Hematopoietic multipotent progenitor cell treated with erythropoietin and hydrocortisone succinate and interleukin-3 and kit ligand, for 6 days (in vitro differentiated cells): ENCODE measurements around the gene CCDC85C.

Experiments
- DNase-seq: peaks from one replicate; pipeline ENCODE4 v3.0.0-alpha.2; 2015

Gene CCDC85C

DNA sequence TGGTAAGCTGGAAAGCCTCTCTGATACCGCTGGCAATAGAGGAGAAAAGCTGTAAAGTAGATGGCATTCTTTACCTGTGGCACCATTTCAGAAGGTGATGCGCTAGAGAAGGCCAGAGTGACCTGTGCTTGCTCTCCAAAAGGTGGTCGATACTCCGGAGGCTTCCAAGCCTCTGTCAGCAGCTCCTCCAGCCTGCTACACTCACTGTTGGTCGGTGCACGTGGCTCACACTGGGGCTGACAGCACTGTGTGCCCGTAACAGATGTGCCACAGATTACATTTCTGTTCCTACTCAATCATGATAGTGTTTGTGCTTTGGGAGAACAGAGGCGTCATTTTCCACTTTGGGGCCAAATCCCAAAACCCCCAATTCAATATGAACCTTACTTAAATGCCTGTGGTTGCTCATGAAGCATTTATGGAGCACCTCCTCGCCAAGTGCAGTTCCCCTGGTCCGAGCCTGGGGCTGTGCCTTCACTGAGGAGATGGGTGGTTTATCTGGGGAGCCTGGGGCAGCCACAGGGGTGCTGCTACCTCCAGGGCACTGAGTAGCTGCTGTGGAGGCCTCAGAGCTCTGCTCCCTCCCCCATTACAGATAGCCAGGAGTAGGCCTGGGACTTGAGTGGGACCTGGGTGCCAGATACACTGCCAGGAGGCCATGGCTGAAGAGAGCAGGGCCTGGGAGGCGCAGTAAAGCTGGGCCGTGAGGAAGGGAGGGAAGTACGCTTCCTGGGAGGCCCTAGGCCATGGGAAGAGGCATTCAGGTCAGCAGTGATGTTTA, 96.0 kb downstream of the CCDC85C start:
- DNase-seq = no peak

DNA sequence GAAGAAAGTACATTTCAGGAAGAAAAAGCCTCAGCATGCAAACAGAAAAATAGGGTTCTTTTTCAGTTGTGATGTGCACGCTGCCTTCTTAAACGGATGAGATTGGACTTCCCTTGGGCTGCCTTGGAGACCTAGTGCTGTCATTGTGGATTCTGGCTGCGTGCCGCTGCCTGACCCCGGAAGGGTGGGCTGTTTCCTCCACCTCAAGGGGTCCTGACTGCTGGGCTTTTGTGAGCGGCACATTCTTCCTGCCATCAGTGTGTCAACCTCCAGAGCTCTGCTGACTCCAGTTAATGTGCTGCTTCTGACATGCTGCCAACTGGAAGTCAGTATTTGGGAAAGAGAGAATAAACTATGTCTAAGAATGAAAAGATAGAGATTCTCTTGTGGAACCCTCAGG, 97.7 kb downstream of the CCDC85C start:
- no peak for DNase-seq

DNA sequence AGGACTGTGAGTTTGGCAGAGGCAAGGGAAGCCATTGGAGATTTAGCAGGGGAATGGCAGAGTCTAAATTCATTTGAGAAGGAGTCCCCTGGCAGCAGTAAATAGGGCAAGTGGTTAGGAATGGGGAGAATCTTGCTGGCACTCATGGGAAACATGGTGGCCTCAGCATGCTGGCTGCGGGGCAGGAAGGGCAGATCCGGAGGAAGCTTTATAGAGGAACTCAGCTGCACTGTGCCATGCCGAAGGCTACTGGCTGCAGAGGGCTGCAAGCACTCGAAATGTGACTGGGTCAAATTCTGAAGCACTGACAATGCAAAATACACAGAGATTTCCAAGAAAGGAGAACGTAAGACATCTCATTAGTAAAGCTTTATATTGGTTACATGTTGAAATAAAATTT, 98.9 kb downstream of the CCDC85C start:
- no peak for DNase-seq

DNA sequence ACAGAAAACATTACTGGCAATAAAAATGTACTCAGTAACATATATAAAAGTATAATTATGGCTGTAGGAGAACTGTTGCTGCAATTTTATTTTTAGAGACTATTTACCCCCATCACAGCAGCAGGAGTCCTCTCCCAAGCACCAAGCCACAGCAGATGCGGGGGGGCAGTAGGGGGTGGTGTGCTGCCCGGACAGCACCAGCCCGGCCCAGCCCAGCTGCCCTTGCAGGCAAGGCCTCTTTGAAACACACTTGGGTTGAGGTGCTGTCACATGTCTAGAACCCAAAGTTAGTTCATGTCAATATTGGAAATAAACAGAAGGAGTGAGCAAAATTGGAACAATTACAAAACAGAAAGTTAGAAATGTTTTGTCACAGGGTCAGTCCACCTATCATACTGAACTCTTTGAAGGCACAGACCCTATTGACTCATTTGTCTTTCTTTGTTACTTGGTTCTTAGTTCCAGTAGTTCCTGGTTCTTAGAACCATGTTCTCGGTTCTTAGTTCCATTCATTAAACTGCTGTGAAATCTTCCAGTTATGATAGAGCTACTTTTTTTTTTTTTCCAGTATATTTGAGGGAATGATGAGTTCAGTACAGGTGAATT, 100.1 kb downstream of the CCDC85C start:
- no peak for DNase-seq

DNA sequence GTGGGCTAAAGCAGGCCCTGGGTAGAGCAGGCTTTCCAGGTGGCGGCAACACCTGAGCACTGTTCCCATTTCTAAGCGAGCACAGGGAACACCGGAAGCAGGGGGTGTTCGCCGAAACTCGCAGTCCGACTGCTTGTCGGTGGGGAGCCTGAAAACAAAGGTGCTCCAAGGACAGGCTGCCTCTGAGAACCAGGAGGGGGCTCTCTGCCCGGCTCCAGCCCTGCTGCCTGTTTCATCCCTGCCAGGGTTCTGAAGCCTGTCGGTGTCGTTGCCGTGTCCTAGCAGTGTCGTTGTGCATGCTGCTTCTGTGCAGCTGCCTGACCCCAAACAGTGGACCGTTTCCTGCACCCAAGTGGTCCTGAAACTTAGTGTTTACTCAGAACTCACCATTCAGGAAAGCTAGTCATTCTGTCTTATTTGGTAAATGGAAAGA, 101.0 kb downstream of the CCDC85C start:
- no peak for DNase-seq

DNA sequence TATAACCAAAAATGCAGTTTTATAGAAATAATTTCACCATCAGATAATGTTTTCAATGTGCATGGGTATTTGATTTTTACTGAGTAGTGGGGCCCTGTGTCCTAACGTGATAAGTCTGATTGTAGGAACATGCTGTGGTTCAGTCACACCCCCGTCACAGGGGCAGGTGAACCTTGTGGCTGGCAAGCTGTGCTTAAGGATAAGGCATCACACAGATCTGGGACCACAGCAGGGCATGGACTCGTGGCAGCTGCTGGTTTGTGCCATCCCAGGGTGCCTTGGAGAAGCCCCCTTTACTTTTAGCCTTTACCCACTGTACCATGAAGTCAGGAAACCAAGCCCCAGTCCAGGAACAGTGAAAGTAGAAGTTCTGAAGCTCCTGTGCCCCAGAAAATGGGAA, 106.1 kb downstream of the CCDC85C start:
- peak; percentile 34 for DNase-seq

DNA sequence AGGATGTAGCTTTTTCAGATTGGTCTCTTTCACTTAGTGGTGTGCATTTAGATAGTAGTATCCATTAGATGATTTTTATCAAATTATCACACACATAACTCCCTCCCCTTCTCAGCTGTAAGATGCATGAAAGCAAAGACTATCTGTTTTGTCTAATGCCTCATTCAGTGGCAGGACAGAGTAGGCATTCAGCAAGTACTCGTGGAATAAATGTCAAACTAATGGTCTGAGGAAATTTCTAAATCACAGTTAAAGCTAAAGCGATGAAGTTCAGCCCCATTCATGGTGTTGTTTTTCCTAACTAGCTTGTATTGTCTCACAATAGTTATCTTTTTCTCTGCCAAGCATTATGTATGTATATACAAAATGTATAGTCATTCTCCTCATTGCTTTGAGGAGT, 106.7 kb downstream of the CCDC85C start:
- no peak for DNase-seq

DNA sequence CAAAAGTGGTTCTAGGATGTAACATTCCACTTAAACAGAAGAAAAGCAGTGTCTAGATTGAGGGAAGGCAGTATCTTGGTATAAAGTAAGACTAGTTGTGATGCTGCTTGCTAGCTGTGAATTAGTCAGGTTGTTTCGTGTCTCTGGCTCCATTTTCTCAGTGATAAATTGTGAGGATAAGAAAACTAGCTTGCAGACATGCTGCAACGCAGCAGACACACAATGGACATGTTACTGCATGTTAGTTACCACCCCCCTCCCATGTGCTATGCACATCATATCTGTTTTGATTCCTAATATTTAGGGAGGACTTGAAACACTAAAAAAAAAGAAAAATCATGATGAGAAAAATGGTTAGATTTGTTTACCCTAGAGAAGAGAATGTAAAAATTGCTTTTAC, 119.9 kb downstream of the CCDC85C start:
- DNase-seq = no peak

DNA sequence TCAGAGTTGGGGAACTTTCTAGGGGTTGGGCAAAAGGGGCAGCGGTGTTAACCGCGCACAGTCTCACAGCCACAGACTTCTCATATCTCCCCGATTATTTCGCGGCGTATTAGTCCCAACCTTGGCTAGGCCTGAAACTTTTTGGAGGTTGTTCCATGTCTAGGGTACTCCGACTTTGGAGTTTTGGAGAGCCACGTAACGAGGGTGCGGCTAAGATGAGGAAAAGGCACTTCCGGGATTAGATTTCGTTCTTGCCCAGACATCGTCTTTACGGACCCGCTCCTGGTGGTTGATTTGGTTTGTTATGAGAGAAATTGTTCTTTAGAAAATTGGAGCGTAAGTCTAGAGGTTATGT, 122.3 kb downstream of the CCDC85C start:
- peak; percentile 63 for DNase-seq

DNA sequence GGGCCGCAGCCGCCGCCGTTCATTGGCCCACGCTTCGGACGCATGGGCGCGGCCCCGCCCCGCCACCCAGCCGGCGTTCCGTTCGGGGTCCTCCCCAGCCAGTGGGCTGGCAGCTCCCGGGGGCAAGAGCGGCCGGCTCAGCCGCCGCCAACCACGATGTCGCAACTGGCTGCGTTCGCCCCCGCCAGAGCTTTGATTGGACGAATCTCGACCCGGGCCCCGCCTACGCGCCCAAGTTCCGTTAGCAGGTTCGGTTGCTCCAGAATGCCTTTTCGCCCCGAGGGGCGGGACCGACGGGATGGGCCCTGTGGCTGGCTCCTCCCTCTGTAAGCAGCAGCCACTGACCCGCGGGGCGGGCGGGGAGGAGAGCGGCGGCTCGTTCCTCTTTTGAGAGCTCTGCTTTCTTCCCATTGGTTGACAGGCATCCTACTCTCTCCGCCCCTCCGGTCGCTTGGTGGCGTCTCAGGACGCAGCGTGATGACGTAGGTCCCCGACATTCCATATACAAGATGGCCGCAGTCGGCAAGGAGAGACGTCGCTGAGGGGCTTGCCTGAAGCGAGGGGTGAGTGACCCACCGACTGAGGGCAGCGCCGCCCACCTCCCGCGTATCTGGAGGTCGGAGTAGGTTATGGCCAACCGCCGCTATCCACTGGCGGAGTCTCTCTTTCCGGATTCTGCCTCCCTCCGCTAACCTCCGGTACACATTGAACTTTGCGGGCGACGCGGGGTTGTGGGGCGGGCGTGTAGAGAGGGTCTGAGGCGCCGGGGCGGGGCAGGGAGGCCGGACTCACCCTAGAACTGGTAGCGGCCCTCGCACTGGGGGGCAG, 122.9 kb downstream of the CCDC85C start, which contains the start of gene CCNK:
Gene CCNK, plus strand, starts transcription at position 493 of the 828 bp plus-strand sequence. CDS start 11,269 bp downstream, outside the sequence.
- DNase-seq = peak; percentile 99

DNA sequence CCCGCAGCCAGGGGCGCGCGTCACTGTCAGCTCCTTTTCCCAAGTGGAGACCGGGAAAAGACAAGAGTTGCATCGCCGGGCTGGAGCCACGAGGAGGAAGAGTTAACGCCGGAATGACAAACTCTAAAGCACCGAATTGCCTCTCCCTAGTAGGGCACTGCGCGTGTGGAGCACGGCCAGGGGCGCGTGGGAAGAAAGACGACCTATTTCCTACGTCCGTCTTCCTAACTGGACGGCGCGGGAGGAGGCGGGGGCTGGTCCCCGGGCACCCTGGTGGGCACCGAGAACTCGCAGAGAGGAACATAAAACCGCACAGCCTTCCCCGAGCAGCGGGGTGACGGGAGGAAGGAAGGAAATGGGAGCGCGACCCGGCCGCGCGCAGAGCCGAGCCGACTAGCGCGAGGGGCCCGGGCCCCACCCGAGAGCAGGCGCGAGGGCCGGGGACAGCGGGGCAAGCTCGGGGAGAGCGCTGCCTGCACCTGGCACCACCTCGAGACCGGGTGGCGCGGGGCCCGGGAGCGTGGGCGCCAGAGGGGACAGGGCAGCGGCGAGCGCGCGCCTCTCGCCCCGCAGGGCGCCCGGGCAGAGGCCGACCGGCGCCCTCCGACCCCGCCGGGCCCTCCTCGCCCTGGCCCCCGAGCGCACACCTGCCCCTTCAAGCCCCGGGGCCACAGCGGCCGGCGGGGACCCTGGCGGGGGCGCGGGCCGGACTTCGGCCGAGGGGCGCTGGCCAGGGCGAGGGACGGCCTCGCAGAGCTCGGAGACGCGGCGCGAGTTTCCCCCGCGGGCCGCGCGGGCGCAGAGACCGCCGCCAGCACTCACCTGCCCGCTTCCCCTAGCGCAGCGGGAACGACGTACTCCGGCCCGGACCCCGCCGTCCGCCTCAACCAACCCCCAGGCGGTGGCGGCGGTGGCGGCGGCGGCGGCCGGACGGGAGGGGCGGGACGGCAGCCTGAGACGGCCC, 123.8 kb downstream of the CCDC85C start, which contains the start of gene SETD3:
Gene SETD3, minus strand, starts transcription at position 954 of the 964 bp plus-strand sequence. CDS start 15,054 bp downstream, outside the sequence.
- peak; percentile 61 for DNase-seq

DNA sequence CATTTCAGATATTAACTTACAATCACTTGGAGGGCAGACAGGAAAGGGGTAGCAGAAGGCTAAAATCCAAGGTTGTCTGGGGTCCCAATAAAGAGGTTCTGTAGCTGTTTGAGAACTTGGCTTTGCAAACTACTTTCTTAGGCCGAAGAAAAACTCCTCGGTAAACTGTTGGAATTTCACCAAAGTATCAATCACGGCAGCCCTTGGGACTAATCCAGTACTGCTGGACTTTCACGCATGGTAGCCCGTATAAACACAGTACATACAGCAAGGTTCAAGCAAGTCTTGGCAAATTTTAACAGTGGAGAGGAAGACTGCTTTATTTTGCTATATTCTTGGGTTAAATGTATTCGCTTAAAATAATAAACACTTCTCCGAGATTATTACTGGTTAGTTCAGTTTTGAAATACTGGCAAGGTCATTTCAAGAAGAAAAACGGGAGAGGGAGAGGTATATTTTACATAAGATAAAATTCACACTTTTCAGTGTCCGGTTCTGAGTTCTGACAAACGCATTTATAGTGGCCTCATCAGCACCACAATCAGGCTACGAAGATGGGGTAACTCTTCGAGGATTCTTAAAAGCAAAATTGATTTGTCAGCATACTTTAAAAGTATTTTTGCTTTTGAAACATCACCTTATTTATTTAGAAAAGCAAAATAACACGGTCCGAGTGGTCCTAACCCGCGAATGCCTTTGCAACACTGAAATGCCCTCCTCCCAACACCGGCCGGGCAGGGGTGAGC, 124.7 kb downstream of the CCDC85C start:
- peak; percentile 11 for DNase-seq

DNA sequence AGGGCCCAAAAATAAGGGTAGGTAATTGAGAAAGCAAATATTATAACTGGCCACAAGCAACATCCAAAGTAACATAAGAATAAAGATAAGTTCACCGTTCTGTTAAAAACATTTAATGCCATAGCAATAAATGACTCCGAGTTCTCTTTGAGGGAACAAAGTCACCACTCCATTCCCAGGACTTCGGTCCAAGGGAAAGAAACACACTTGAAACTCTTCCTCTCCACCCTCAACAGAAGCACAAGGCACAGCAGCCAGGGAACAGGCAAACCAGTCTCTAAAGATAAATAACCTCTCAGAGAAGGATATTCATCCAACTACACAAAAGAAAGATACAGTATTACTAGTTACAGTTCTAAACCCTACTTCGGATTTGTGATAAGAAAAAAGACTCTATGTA, 125.9 kb downstream of the CCDC85C start:
- peak; percentile 13 for DNase-seq

DNA sequence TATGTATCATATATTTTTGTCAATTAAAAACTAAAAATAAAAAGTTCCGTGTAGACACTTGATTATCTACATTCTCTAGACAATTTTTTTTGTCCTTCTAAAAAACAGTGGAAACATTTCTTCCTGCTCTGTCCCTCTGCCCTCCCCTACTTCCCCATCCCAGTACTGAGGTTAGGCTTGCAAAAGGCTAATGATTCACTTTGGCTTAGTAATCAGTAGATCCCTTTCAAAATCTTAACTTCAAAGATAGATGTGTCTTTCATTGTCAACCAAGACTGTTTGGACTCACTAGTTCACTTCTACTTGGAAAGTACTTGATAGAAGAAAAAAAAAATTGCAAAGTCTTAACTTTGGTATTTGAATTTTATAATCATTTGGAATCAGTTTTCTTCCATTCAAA, 127.1 kb downstream of the CCDC85C start:
- peak; percentile 35 for DNase-seq

DNA sequence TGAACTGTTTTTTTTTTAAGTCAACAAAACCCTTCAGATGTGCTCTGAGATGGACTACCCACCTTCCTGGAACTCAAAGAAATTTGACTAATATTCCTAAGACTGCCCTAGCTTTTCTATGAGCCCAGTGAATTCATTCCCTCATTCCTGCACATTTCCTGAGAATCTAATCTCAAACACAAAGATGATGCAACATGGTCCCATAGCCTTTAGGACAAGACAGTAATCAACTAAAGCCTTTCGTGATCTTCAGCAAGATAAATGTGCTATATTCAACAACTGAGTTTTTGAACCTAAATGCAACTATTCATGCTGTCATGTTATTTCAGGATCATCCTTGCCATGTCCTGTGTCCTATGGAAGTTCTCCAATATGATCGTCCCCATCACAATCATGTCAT, 128.3 kb downstream of the CCDC85C start:
- no peak for DNase-seq

DNA sequence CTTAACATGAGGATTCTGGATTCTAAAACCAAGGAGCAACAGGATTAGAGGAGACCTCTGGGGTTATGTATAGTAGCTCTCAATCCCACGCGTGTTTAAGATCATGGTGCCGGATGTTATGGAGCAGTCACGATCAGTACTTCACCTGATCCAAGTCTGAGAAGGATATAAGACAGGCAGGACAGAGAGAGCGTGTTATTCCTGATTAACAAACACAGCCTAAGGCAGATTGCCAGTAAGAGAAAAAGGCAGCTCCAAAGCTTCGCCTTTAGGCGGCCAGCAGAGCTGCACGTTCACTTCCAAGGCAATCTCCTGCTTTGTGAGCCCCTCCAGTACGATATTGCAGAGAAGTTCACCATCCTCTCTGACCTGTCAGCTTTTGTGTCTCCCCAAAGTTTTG, 128.8 kb downstream of the CCDC85C start:
- DNase-seq = no peak

DNA sequence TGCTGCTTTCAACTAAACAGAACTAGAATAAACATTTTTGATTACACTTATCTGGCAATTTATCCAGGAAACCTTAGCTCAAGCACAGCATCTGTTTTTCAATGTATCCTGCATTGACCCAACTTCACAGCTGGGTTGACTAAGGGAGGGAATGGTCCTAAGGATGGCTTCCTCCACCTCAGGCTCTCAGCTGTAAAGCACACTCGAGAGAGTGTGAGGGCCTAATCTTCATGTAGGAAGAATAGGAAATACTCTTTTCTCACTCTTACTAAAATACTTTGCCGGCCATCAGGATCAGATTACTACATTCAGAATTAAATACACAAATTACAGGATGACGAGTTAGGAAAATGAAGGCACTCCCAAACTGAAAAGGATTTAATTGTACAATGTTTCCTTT, 130.5 kb downstream of the CCDC85C start:
- DNase-seq = no peak

DNA sequence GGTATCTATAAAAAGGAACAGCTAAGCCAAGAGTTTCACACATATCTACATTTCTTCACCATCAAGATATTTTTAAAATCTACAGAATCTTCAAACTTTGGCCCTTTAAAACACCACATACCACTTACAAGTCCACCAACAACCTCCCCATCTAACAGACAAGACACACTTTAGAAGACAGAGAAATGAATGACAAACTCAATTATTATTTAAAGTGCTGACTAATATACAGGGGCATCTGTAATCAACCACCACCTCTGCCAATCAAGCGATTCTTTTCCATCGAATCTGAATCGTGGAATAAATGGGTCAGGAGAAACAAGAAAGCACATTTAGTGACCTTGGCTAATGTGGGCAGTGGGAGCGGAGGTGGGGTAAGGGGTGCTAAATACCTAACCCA, 131.1 kb downstream of the CCDC85C start:
- no peak for DNase-seq

DNA sequence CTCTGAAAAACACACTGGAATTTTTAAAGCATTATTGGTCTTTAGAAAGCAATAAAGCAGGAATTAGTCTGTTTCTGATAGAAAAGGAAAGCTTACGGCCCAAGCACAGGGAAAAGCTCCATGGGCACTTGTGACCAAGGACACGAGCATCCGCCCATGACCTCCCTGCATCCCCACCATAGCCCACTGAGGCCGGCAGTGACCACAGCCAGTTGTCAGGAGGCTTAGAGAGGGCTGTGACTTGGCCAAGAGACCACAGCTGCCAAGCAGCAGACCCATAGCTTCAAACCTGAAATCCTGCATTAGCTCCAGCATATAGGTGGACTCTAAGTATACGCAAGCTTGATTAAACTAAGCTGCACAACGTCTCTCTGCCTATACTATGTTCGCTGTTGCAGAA, 132.3 kb downstream of the CCDC85C start:
- DNase-seq = no peak

DNA sequence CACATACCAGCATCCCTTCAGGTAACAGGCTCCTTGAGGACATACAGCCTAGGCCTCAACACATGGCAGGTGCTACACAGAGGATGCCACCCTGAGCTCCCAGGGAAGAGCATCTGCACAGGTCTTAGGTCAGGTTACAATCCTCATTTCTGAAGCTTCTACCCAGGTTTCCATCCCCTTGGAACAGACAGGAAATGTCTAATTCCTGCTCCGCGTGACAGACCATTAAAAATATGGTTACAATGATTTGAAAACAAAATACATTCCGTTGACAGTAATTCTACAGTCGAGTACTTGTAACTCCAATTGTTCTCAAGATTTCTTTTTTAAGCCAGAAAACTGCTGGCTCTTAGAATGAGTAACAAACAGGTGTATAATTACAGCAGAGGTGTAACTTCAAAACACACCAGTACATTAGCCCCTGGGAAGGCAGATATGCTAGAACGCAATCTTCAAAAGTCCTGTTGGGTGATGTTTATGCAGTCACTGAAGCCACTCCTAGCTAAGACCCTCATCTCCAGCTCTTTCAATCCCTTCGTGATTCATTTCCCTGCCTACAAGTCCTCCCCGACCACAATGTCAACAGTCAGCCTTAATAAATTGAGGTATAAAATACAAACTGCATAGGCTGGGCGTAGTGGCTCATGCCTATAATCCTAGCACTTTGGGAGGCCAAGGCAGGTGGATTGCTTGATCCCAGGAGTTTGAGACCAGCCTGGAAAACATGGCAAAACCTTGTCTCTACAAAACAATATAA, 135.0 kb downstream of the CCDC85C start:
- no peak for DNase-seq

DNA sequence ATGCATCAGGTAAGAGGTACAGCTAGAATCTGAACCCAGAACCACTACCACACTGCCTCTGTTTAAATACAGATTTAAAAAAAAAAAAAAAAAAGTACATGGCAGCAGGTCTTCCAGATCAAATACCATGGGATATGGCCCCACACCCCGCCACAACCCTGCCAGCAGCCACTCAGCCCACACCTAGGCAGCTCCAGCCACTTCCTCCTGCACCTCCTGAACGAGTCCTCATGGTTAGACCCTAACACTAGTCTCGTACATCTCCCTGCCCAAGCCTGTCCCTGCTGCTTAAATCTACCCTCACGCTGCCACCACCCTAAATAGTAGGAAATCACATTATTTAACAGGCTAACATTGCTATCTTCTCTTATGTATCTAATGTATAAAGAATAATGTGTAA, 135.9 kb downstream of the CCDC85C start:
- no peak for DNase-seq
